ENCODE measurements around the gene GTF2A2. TPM values are rescaled to one million over a fixed set of nuclear protein-coding genes. Genes with fewer than 3 reads are reported as not detected.

The GTF2A2 gene
- polyA plus RNA-seq, 1 of the 3 experiments (the other 2 are of a cell fraction): 77.4 TPM

DNA sequence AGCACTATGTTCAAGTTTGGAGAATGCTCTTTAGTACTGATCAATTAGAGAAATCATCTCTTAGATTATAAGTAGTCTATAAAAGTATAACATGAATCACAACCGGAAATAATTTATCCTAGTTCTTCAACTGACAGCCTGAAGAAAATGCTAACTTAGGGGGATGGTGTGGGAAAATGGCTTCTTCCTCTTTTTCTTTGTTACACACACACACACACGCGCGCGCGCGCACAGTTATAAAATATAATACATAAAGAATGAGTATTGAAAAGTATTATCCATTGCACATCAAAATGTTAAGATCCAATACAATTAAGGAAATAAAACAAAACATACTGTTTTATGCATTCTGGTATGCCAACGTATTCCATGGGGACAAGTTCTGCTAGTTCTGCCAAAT lies 11.2 kb upstream of the GTF2A2 start (continued):
- TF ChIP-seq, protein P1, sequence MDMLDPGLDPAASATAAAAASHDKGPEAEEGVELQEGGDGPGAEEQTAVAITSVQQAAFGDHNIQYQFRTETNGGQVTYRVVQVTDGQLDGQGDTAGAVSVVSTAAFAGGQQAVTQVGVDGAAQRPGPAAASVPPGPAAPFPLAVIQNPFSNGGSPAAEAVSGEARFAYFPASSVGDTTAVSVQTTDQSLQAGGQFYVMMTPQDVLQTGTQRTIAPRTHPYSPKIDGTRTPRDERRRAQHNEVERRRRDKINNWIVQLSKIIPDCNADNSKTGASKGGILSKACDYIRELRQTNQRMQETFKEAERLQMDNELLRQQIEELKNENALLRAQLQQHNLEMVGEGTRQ (IDR thresholded peaks at IDR 0.05; ENCODE audit: borderline replicate concordance, low read depth, low read length): no peak
- TF ChIP-seq POLR2AphosphoS5 (IDR thresholded peaks at IDR 0.05; ENCODE audit: low read depth, low read length): no peak

DNA sequence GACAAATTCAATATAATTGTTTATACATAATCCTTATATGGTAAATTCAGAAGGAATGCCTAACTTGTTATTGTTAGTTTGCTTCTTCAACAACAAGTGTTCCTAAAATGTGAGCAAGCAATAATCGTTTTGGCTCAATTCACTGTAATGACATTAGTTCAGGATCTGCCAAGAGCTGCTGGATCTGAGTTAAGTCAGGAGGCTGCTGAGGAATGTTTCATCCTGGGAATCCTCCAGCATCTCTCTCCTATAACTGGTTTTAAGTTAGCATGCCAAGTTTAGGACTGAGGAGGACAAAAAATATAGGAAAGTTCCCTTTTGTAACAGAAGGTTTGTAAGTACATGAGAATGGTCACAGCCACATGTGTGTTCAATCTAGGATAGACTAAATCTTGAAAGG lies 4.9 kb upstream of the GTF2A2 start:
- CTCF ChIA-PET: interaction anchor here (1.2 to 1.4 kb wide), 2 partner anchors 29 to 130 kb away, joined by 4 to 5 read pairs; no protein-coding TSS in a partner anchor
- H3K27me3 ChIP-seq (ENCODE audit: insufficient read depth): no peaks in the 10 kb centered on the region
- POLR2A ChIA-PET: no interaction called here
- no peak for DNase-seq
- H3K9me2 ChIP-seq: no peaks in the 10 kb centered on the region
- WGBS (ENCODE audit: low lambda C conversion rate): 21% methylated on average over 1 of the region's 1 CpG
- no peak overlapping the region for H2AFZ ChIP-seq (ENCODE audit: low read depth)
- no peak overlapping the region for H3K4me2 ChIP-seq
- peak overlapping the region; percentile 16 to 23; a peak in 2 of 4 replicates for H3K27ac ChIP-seq (ENCODE audit: low read depth in 2 of 2, low read length in 1 of 2)
- H3K36me3 ChIP-seq (replicated peaks in 1 of 2; ENCODE audit: control insufficient read depth in 1 of 2, insufficient read depth in 2 of 2, low read length in 1 of 2): peaks cover 64 to 78% of the 10 kb centered on the region in 2 experiments
- H3K4me3 ChIP-seq (ENCODE audit: low read depth in 2 of 2, low read length in 1 of 2): no peak overlapping the region
- TF ChIP-seq, protein P2, sequence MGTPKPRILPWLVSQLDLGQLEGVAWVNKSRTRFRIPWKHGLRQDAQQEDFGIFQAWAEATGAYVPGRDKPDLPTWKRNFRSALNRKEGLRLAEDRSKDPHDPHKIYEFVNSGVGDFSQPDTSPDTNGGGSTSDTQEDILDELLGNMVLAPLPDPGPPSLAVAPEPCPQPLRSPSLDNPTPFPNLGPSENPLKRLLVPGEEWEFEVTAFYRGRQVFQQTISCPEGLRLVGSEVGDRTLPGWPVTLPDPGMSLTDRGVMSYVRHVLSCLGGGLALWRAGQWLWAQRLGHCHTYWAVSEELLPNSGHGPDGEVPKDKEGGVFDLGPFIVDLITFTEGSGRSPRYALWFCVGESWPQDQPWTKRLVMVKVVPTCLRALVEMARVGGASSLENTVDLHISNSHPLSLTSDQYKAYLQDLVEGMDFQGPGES (IDR thresholded peaks at IDR 0.05; ENCODE audit: low read depth, low read length): no peak
- TF ChIP-seq GABPA (IDR thresholded peaks at IDR 0.05; ENCODE audit: low read depth) (no peak), EP300 (IDR thresholded peaks at IDR 0.05; ENCODE audit: borderline replicate concordance in 1 of 2, low read depth in 1 of 2, low read length in 1 of 2) (no peak), RCOR1 (IDR thresholded peaks at IDR 0.05; ENCODE audit: low read length) (no peak), RXRA (IDR thresholded peaks at IDR 0.05; ENCODE audit: borderline replicate concordance, low read depth) (no peak), SMC3 (IDR thresholded peaks at IDR 0.05; ENCODE audit: low read depth, low read length) (no peak), RAD21 (IDR thresholded peaks at IDR 0.05; ENCODE audit: low read length) (no peak)
- TF ChIP-seq, protein P3, sequence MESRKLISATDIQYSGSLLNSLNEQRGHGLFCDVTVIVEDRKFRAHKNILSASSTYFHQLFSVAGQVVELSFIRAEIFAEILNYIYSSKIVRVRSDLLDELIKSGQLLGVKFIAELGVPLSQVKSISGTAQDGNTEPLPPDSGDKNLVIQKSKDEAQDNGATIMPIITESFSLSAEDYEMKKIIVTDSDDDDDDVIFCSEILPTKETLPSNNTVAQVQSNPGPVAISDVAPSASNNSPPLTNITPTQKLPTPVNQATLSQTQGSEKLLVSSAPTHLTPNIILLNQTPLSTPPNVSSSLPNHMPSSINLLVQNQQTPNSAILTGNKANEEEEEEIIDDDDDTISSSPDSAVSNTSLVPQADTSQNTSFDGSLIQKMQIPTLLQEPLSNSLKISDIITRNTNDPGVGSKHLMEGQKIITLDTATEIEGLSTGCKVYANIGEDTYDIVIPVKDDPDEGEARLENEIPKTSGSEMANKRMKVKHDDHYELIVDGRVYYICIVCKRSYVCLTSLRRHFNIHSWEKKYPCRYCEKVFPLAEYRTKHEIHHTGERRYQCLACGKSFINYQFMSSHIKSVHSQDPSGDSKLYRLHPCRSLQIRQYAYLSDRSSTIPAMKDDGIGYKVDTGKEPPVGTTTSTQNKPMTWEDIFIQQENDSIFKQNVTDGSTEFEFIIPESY (IDR thresholded peaks at IDR 0.05; ENCODE audit: borderline replicate concordance, low read depth): no peak
- TF ChIP-seq, protein P4, sequence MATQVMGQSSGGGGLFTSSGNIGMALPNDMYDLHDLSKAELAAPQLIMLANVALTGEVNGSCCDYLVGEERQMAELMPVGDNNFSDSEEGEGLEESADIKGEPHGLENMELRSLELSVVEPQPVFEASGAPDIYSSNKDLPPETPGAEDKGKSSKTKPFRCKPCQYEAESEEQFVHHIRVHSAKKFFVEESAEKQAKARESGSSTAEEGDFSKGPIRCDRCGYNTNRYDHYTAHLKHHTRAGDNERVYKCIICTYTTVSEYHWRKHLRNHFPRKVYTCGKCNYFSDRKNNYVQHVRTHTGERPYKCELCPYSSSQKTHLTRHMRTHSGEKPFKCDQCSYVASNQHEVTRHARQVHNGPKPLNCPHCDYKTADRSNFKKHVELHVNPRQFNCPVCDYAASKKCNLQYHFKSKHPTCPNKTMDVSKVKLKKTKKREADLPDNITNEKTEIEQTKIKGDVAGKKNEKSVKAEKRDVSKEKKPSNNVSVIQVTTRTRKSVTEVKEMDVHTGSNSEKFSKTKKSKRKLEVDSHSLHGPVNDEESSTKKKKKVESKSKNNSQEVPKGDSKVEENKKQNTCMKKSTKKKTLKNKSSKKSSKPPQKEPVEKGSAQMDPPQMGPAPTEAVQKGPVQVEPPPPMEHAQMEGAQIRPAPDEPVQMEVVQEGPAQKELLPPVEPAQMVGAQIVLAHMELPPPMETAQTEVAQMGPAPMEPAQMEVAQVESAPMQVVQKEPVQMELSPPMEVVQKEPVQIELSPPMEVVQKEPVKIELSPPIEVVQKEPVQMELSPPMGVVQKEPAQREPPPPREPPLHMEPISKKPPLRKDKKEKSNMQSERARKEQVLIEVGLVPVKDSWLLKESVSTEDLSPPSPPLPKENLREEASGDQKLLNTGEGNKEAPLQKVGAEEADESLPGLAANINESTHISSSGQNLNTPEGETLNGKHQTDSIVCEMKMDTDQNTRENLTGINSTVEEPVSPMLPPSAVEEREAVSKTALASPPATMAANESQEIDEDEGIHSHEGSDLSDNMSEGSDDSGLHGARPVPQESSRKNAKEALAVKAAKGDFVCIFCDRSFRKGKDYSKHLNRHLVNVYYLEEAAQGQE (IDR thresholded peaks at IDR 0.05; ENCODE audit: low read depth, low read length): no peak
- no peak overlapping the region for H3K9ac ChIP-seq
- H4K20me1 ChIP-seq (ENCODE audit: insufficient read depth): no peaks in the 10 kb centered on the region
- H3K4me1 ChIP-seq (ENCODE audit: control insufficient read depth in 1 of 2, insufficient read depth in 2 of 2, low read depth in 1 of 2, low read length in 1 of 2): no peaks in the 10 kb centered on the region; a peak in 1 of 4 replicates
- H3K79me2 ChIP-seq (ENCODE audit: insufficient read depth): peaks cover under 1% of the 10 kb centered on the region
- no peaks in the 10 kb centered on the region for H3K9me3 ChIP-seq
- peaks cover 52% of the 10 kb centered on the region for H3F3A ChIP-seq (replicated peaks; ENCODE audit: insufficient read depth)

Measured in SK-N-SH (cell line).